PC-3 (cell line): ENCODE data around the gene ADGRV1. TPM values are rescaled to one million over a fixed set of nuclear protein-coding genes. Genes with fewer than 3 reads are reported as not detected.

Experiments used
- ATAC-seq: fragments of 200-7000 bp; cut with Tn5 transposase; 2 replicates; pipeline ENCODE4 v1.9.1; 2020; ENCODE audit warnings: mild to moderate bottlenecking, moderate library complexity
- BruUV-seq: library from RNA; stranded (reverse); fragments of 400-500 nt; replicated peaks from 2 replicates; lab custom pipeline; 2021; lab: Mats Ljungman, UMichigan
- CTCF ChIA-PET: fragments of 300-600 bp; sonication (Branson Sonifier 250); formaldehyde crosslinking; loops from one replicate; lab custom pipeline; 2022; ENCODE audit warnings: antibody characterized with exemption; lab: Charles Lee
- POLR2A ChIA-PET: fragments of 300-600 bp; sonication (Branson Sonifier 250); formaldehyde crosslinking; loops from one replicate; lab custom pipeline; 2022; ENCODE audit warnings: antibody characterized with exemption; ENCODE audit not compliant: unreplicated experiment; lab: Charles Lee
- DNase-seq: peaks from one replicate; pipeline ENCODE4 v3.0.0-alpha.2; 2015
- H2AFZ ChIP-seq: fragments of 300-600 bp; sonication (generic); 2 replicates; pipeline ENCODE4 v1.6.0; 2016; ENCODE audit warnings: antibody characterized with exemption, low read length
- H3F3A ChIP-seq: fragments of 300-600 bp; sonication (generic); one replicate; pipeline ENCODE4 v1.6.0; 2017; ENCODE audit warnings: antibody characterized with exemption, low read length, control low read depth, mild to moderate bottlenecking; ENCODE audit not compliant: unreplicated experiment
- H3K27ac ChIP-seq: fragments of 300-600 bp; sonication (generic); 2 replicates; pipeline ENCODE4 v1.5.1; 2016; ENCODE audit warnings: mild to moderate bottlenecking, low read length
- H3K27me3 ChIP-seq: fragments of 300-600 bp; sonication (generic); 2 replicates; pipeline ENCODE4 v1.6.1; 2016; ENCODE audit warnings: low read length, mixed read lengths
- H3K36me3 ChIP-seq: fragments of 300-600 bp; sonication (generic); 2 replicates; pipeline ENCODE4 v1.6.1; 2016; ENCODE audit warnings: low read depth, mixed run types, low read length, mixed read lengths
- H3K4me1 ChIP-seq: fragments of 300-600 bp; sonication (generic); 2 replicates; pipeline ENCODE4 v1.5.1; 2016; ENCODE audit warnings: low read length; ENCODE audit not compliant: insufficient read depth
- H3K4me2 ChIP-seq: fragments of 300-600 bp; sonication (generic); 2 replicates; pipeline ENCODE4 v1.6.0; 2016; ENCODE audit warnings: low read length
- H3K4me3 ChIP-seq: fragments of 300-600 bp; sonication (generic); 2 replicates; pipeline ENCODE4 v1.5.1; 2016; ENCODE audit warnings: mild to moderate bottlenecking, low read length, mixed read lengths
- H3K79me2 ChIP-seq: fragments of 300-600 bp; sonication (generic); 2 replicates; pipeline ENCODE4 v1.6.1; 2017; ENCODE audit warnings: low read length, mixed read lengths
- H3K9ac ChIP-seq: fragments of 300-600 bp; sonication (generic); 2 replicates; pipeline ENCODE4 v1.6.0; 2016; ENCODE audit warnings: mild to moderate bottlenecking, low read length
- H3K9me2 ChIP-seq: fragments of 300-600 bp; sonication (generic); replicated peaks from 2 replicates; pipeline ENCODE4 v1.6.1; 2016; ENCODE audit warnings: mixed run types, low read length, mixed read lengths
- H3K9me3 ChIP-seq: fragments of 300-600 bp; sonication (generic); 2 replicates; pipeline ENCODE4 v1.6.1; 2016; ENCODE audit warnings: low read length, mixed read lengths
- H4K20me1 ChIP-seq: fragments of 300-600 bp; sonication (generic); 2 replicates; pipeline ENCODE4 v1.6.1; 2016; ENCODE audit warnings: low read length, mixed read lengths
- EZH2 ChIP-seq: fragments of 300-600 bp; sonication (generic); IDR thresholded peaks from one replicate; pipeline ENCODE4 v1.6.1; 2017; ENCODE audit warnings: antibody characterized with exemption, mild to moderate bottlenecking, low read length; ENCODE audit not compliant: unreplicated experiment
- EZH2phosphoT487 ChIP-seq: fragments of 300-600 bp; sonication (generic); IDR thresholded peaks from 2 replicates; pipeline ENCODE4 v1.6.1; 2018; ENCODE audit warnings: mild to moderate bottlenecking, antibody characterized with exemption, low read length, borderline replicate concordance
- intact Hi-C: fragments of 100-400 bp; cut with micrococcal nuclease; formaldehyde crosslinking; loops from 2 replicates; pipeline ENCODE4 v1.9.0; 2023
- total RNA-seq: library from RNA; depleted of rRNA; stranded (reverse); fragments of >200 nt; gene quantifications from 2 replicates; pipeline ENCODE4 v1.2.3, GENCODE V29; 2014
- TF ChIP-seq, protein P1 (sequence below): fragments of 300-600 bp; sonication (generic); conservative IDR thresholded peaks from 2 replicates; pipeline ENCODE4 v1.5.1; 2017; ENCODE audit warnings: antibody characterized with exemption, low read depth, mild to moderate bottlenecking, low read length

ADGRV1 gene
- total RNA-seq, 1 experiment from 2014 or later = 22.7 TPM

DNA sequence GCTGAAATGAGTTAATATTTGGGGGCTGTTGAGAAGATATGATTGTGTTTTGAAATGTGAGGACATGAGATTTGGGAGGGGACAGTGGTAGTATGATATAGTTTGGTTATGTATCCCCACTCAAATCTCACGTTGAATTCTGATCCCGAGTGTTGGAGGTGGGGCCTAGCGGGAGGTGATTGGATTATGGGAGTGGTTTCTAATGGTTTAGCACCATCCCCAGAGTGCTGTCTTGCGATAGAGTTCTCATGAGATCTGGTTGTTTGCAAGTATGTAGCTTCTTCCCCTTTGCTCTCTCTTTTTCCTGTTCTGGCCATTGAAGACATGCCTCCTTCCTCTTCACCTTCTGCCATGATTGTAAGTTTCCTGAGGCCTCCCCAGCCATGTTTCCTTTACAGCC lies 438.5 kb downstream of the ADGRV1 start:
- no peak for ATAC-seq

DNA sequence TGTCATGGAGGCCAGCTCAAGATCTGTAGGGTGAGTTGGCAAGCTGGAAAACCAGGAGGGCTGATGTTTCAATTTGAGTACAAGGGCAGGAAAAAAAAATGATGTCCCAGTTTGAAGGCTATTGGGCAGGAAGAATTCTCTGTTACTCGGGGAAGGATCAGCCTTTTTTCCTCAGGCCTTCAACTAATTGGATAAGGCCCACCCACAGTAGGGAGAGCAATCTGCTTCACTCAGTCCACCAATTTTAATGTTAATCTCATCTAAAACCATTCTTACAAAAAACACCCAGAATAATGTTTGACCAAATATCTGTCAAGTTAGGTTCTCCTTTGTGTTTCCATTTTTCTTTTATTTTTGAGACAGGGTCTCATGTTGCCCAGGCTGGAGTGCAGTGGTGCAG lies 442.1 kb downstream of the ADGRV1 start:
- DNase-seq (no peak), ATAC-seq (no peak)
- no peaks in the 10 kb centered on the region for H3F3A ChIP-seq
- no peaks in the 10 kb centered on the region for H3K36me3 ChIP-seq
- no peaks in the 10 kb centered on the region for H3K79me2 ChIP-seq
- no peaks in the 10 kb centered on the region for H3K27me3 ChIP-seq
- H3K4me3 ChIP-seq = no peak overlapping the region
- H3K4me2 ChIP-seq = no peak overlapping the region
- no peaks in the 10 kb centered on the region for H4K20me1 ChIP-seq
- no peaks in the 10 kb centered on the region for H3K4me1 ChIP-seq
- intact Hi-C loops = no loop called here
- no peaks in the 10 kb centered on the region for H3K9me3 ChIP-seq
- BruUV-seq = no TSS peak
- H3K9ac ChIP-seq = no peak overlapping the region
- no peak overlapping the region for H2AFZ ChIP-seq
- no peaks in the 10 kb centered on the region for H3K9me2 ChIP-seq
- ChIA-PET CTCF (no interaction called here), POLR2A (no interaction called here)
- TF ChIP-seq EZH2phosphoT487 = no peak
- TF ChIP-seq EZH2 = no peak
- TF ChIP-seq, protein P1, sequence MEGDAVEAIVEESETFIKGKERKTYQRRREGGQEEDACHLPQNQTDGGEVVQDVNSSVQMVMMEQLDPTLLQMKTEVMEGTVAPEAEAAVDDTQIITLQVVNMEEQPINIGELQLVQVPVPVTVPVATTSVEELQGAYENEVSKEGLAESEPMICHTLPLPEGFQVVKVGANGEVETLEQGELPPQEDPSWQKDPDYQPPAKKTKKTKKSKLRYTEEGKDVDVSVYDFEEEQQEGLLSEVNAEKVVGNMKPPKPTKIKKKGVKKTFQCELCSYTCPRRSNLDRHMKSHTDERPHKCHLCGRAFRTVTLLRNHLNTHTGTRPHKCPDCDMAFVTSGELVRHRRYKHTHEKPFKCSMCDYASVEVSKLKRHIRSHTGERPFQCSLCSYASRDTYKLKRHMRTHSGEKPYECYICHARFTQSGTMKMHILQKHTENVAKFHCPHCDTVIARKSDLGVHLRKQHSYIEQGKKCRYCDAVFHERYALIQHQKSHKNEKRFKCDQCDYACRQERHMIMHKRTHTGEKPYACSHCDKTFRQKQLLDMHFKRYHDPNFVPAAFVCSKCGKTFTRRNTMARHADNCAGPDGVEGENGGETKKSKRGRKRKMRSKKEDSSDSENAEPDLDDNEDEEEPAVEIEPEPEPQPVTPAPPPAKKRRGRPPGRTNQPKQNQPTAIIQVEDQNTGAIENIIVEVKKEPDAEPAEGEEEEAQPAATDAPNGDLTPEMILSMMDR = no peak
- H3K27ac ChIP-seq = no peak overlapping the region

More for the DNA sequence above, 438.5 kb downstream of the ADGRV1 start:
- H3K79me2 ChIP-seq = no peaks in the 10 kb centered on the region
- intact Hi-C loops = no loop called here
- no peak for DNase-seq
- no peak overlapping the region for H3K4me2 ChIP-seq
- H3K27ac ChIP-seq = no peak overlapping the region
- no TSS peak for BruUV-seq
- ChIA-PET POLR2A (no interaction called here), CTCF (no interaction called here)
- no peaks in the 10 kb centered on the region for H3K9me2 ChIP-seq
- H3K36me3 ChIP-seq = no peaks in the 10 kb centered on the region
- TF ChIP-seq, protein P1 = no peak
- TF ChIP-seq EZH2 (no peak), EZH2phosphoT487 (no peak)
- no peaks in the 10 kb centered on the region for H3K27me3 ChIP-seq
- no peaks in the 10 kb centered on the region for H3K9me3 ChIP-seq
- no peak overlapping the region for H2AFZ ChIP-seq
- no peak overlapping the region for H3K9ac ChIP-seq
- no peaks in the 10 kb centered on the region for H3F3A ChIP-seq
- H3K4me1 ChIP-seq = no peaks in the 10 kb centered on the region
- no peak overlapping the region for H3K4me3 ChIP-seq
- no peaks in the 10 kb centered on the region for H4K20me1 ChIP-seq

DNA sequence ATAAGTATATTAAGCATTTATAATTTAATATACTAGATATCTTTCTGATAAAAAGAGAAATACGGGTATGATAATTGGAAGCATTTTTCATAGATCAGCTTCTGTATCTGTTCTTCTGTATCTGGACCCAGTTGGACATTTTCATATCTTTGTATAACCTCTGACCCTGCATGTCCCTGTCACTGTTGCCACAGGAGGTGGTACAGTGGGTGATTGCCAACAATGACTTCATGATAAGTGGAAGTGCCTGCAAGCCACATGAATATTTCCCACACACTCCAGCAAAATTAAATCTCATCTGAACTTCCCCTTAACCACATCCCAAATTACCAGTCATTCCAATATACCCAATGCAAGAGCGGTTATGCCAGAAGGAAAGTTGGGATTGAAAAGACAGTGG lies 448.1 kb downstream of the ADGRV1 start:
- intact Hi-C loops = no loop called here
- no peak overlapping the region for H3K4me2 ChIP-seq
- POLR2A ChIA-PET = no interaction called here
- DNase-seq (no peak), ATAC-seq (no peak)
- CTCF ChIA-PET = no interaction called here
- H3K79me2 ChIP-seq = no peaks in the 10 kb centered on the region
- H3K27ac ChIP-seq = no peak overlapping the region
- H4K20me1 ChIP-seq = no peaks in the 10 kb centered on the region
- no peaks in the 10 kb centered on the region for H3K9me2 ChIP-seq
- TF ChIP-seq EZH2phosphoT487 (no peak), EZH2 (no peak)
- TF ChIP-seq, protein P1 = no peak
- no peak overlapping the region for H2AFZ ChIP-seq
- no peak overlapping the region for H3K4me3 ChIP-seq
- no peaks in the 10 kb centered on the region for H3K4me1 ChIP-seq
- no TSS peak for BruUV-seq
- no peaks in the 10 kb centered on the region for H3K36me3 ChIP-seq
- H3K9ac ChIP-seq = no peak overlapping the region
- no peaks in the 10 kb centered on the region for H3K27me3 ChIP-seq
- no peaks in the 10 kb centered on the region for H3K9me3 ChIP-seq
- no peaks in the 10 kb centered on the region for H3F3A ChIP-seq
